Measurements from ENCODE around the gene IL4I1. TPM values are rescaled to one million over a fixed set of nuclear protein-coding genes. Genes with fewer than 3 reads are reported as not detected.
A peak's percentile ranks its signal among the peaks of the same experiment; 100 is the strongest.

The IL4I1 gene
- total and polyA plus RNA-seq, 2 of the 8 experiments (the other 6 are each of a cell fraction or from before 2014, with no cell fraction given): 0.41 to 0.76 TPM

DNA sequence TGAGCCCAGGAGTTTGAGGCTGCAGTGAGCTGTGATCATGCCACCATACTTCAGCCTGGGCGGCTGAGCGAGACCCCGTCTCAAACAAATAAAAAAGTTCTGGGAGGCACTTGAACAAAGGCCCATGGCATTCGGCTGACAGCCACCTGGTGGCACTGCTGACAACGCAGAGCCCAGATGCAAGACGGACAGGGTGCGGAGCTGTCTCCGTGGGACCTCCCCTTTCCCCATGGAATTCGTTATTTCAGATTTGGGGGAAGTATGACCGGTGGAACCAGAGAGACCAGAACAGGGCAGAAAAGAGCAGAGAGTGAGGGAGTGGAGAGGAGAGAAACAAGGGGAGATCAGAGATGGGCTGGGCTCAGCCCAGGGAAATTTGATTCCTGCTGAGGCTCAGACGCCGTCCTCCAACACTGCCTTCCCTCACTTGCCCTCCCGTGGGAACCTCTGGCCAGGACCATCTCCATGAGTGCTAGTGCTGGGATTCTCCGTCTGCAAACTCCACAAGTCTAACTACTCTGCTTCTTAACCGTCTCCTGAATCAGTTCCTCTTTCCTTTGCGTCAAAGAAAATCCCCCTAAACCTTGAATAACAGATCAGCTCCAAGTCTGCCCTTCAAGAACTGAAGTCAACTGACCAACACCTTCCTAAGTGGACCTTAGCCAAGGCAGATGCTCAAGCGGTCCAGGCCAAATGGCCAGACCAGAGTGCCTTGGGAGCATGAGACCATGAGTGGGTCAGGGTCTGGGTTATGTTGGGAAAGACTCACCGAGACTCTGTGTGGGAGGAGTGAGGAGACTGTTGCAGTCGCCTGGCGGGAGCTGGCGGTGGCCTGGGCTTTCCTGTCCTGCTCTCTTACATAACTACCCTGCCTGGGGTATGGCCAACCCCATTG, 20.4 kb upstream of the IL4I1 start:
- 83% methylated on average over 21 of the region's 21 CpGs; no CpG with 5 or more reads in 1 of the 2 experiments for WGBS, 2 experiments (ENCODE audit: extremely low coverage in 1 of 2, insufficient coverage in 1 of 2, insufficient read length in 1 of 2, insufficient replicate concordance in 2 of 2, low coverage in 1 of 2, low lambda C conversion rate in 2 of 2, missing lambda C conversion rate in 1 of 2)
- H3K9me3 ChIP-seq (ENCODE audit: insufficient read depth in 2 of 2, low read depth in 1 of 2, low read length in 1 of 2): no peaks in the 10 kb centered on the region
- POLR2A ChIA-PET (ENCODE audit: partially characterized antibody): interaction anchor here (0.7 to 19.2 kb wide), 7 partner anchors 5 to 67 kb away, joined by 3 to 373 read pairs (median 5); partner anchors contain the start of genes ATF5, NUP62 and PTOV1
- no peak overlapping the region for H3K23ac ChIP-seq (ENCODE audit: insufficient read length)
- peaks cover 18% of the 10 kb centered on the region for H3K79me1 ChIP-seq (ENCODE audit: low read depth, low read length)
- no peak overlapping the region for H4K5ac ChIP-seq (ENCODE audit: insufficient read length, low read depth, low read length)
- H3K23me2 ChIP-seq (ENCODE audit: low read depth, low read length): no peaks in the 10 kb centered on the region
- no peak overlapping the region for H3K4ac ChIP-seq (replicated peaks; ENCODE audit: insufficient read length, low read depth, low read length)
- H3K27ac ChIP-seq (ENCODE audit: low read depth, low read length): peak overlapping the region; percentile 54; the same call in 1 of the 2 replicates
- no peak for DNase-seq (ENCODE audit: low read depth in 1 of 2, low spot score in 2 of 2)
- no peak overlapping the region for H2BK20ac ChIP-seq (ENCODE audit: low read length)
- H4K20me1 ChIP-seq (replicated peaks in 1 of 2; ENCODE audit: control insufficient read depth in 1 of 2, insufficient read depth in 2 of 2, low read length in 2 of 2): peaks cover 46 to 51% of the 10 kb centered on the region in 2 experiments
- no peak overlapping the region for H4K91ac ChIP-seq (replicated peaks; ENCODE audit: insufficient read length, low read length)
- no peak overlapping the region for H3K4me2 ChIP-seq (ENCODE audit: insufficient read depth in 1 of 2, low read depth in 2 of 2, low read length in 2 of 2)
- TF ChIP-seq CTCF (IDR thresholded peaks at IDR 0.05; ENCODE audit: control extremely low read depth in 1 of 3, insufficient read depth in 1 of 3, low read depth in 1 of 3, low read length in 3 of 3): peak; percentile 50 to 72 (median 60)
- TF ChIP-seq RBBP5 (IDR thresholded peaks at IDR 0.05; ENCODE audit: borderline replicate concordance, low read depth, low read length): 0 out of 2 replicates have a peak, but pooled peaks have one; percentile 4
- TF ChIP-seq RAD21 (IDR thresholded peaks at IDR 0.05 in 1 of 2, conservative IDR thresholded peaks at IDR 0.05 in 1 of 2; ENCODE audit: low read depth in 2 of 2, low read length in 2 of 2): peak; percentile 23 to 47; a peak in 2 of 4 replicates
- no peak; the same call in 1 of the 2 replicates for TF ChIP-seq CREB1 (IDR thresholded peaks at IDR 0.05)
- peak; percentile 75 to 76; a peak in 3 of 4 replicates for TF ChIP-seq SIN3A (conservative IDR thresholded peaks at IDR 0.05 in 1 of 2, IDR thresholded peaks at IDR 0.05 in 1 of 2; ENCODE audit: low read depth in 1 of 2, low read length in 2 of 2)
- TF ChIP-seq TEAD4 (IDR thresholded peaks at IDR 0.05; ENCODE audit: low read depth, low read length): no peak
- H3K36me3 ChIP-seq (ENCODE audit: control insufficient read depth in 2 of 4, insufficient read depth in 4 of 4, low read length in 3 of 4): peaks cover 14 to 31% (median 25%) of the 10 kb centered on the region in 4 experiments; a peak in 5 of 8 replicates
- H2BK12ac ChIP-seq (ENCODE audit: low read depth, low read length): no peak overlapping the region
- FAIRE-seq: no peak
- H2AFZ ChIP-seq (ENCODE audit: low read length): no peak overlapping the region
- peaks cover 0 to 7% (median 1%) of the 10 kb centered on the region in 4 experiments; a peak in 3 of 7 replicates for H3K4me1 ChIP-seq (replicated peaks in 1 of 4; ENCODE audit: control insufficient read depth in 3 of 4, insufficient read depth in 4 of 4, low read length in 3 of 4)
- no peaks in the 10 kb centered on the region for H3K27me3 ChIP-seq (replicated peaks in 1 of 4; ENCODE audit: control insufficient read depth in 3 of 4, extremely low read depth in 1 of 4, insufficient read depth in 3 of 4, low read length in 3 of 4)
- H4K8ac ChIP-seq (ENCODE audit: extremely low read depth, insufficient read depth, low read length): no peak overlapping the region
- H3K18ac ChIP-seq (ENCODE audit: extremely low read depth, low read length): no peak overlapping the region
- peaks cover 4 to 88% of the 10 kb centered on the region in 2 experiments; a peak in 3 of 4 replicates for H3K79me2 ChIP-seq (ENCODE audit: control insufficient read depth in 1 of 2, insufficient read depth in 2 of 2, low read length in 2 of 2)
- no peak overlapping the region for H3K56ac ChIP-seq (replicated peaks; ENCODE audit: insufficient read length, low read depth, low read length)
- CTCF ChIA-PET (ENCODE audit: partially characterized antibody): interaction anchor here (0.6 to 3.4 kb wide), 13 partner anchors 10 to 223 kb away, joined by 3 to 20 read pairs (median 3); partner anchors contain the start of genes ATF5 and NUP62
- no peak overlapping the region for H2BK5ac ChIP-seq (ENCODE audit: low read depth, low read length)
- H3K9ac ChIP-seq (replicated peaks in 1 of 4; ENCODE audit: extremely low read depth in 1 of 4, low read depth in 3 of 4, low read length in 3 of 4): no peak overlapping the region
- H2BK120ac ChIP-seq (replicated peaks; ENCODE audit: low read depth, low read length): no peak overlapping the region
- H2BK15ac ChIP-seq (ENCODE audit: low read length): no peak overlapping the region
- H3K14ac ChIP-seq (ENCODE audit: insufficient read length): no peak overlapping the region
- H2AK5ac ChIP-seq (ENCODE audit: low read depth, low read length): no peak overlapping the region
- H3K4me3 ChIP-seq (ENCODE audit: extremely low read depth in 1 of 4, insufficient read depth in 2 of 4, low read depth in 3 of 4, low read length in 4 of 4): no peak overlapping the region

Data from H1 (cell line).